Mesenchymal stem cell (in vitro differentiated cells and primary cell): ENCODE measurements around the gene JAG2.

Experiments
- DNase-seq: peaks from one replicate; pipeline ENCODE4 v3.0.0-alpha.2; 2013
- H2AFZ ChIP-seq: one replicate; pipeline ENCODE4 v1.6.1; 2013; ENCODE audit warnings: low read depth, mild to moderate bottlenecking, control low read depth, inconsistent platforms, low read length, moderate library complexity
- H2AK5ac ChIP-seq: 2 replicates; pipeline ENCODE4 v1.6.1; 2013; ENCODE audit warnings: low read length, moderate library complexity, mild to moderate bottlenecking, inconsistent platforms; ENCODE audit not compliant: severe bottlenecking
- H2BK120ac ChIP-seq: one replicate; pipeline ENCODE4 v1.6.1; 2013; ENCODE audit warnings: low read depth, mild to moderate bottlenecking, inconsistent platforms, low read length, moderate library complexity
- H2BK12ac ChIP-seq, 2 experiments: one replicate each; pipeline ENCODE4 v1.6.1; 2013; ENCODE audit warnings: inconsistent platforms in 2 of 2, low read length in 2 of 2, mild to moderate bottlenecking in 2 of 2, moderate library complexity in 2 of 2, control low read depth in 1 of 2
- H2BK15ac ChIP-seq: one replicate; pipeline ENCODE4 v1.6.1; 2013; ENCODE audit warnings: mild to moderate bottlenecking, low read depth, inconsistent platforms; ENCODE audit not compliant: poor library complexity, severe bottlenecking
- H2BK5ac ChIP-seq: 2 replicates; pipeline ENCODE4 v1.6.1; 2013; ENCODE audit warnings: low read depth, mild to moderate bottlenecking, low read length, control low read depth, inconsistent platforms; ENCODE audit not compliant: poor library complexity, severe bottlenecking
- H3K14ac ChIP-seq, 2 experiments: one replicate each; pipeline ENCODE4 v1.6.1; 2013; ENCODE audit warnings: inconsistent platforms in 2 of 2, low read length in 2 of 2, control low read depth in 1 of 2, mild to moderate bottlenecking in 1 of 2, moderate library complexity in 1 of 2
- H3K18ac ChIP-seq, 2 experiments: one replicate each; pipeline ENCODE4 v1.6.1; 2013; ENCODE audit warnings: inconsistent platforms in 2 of 2, low read length in 2 of 2, control low read depth in 1 of 2, low read depth in 1 of 2, mild to moderate bottlenecking in 1 of 2
- H3K23ac ChIP-seq, 2 experiments: one replicate each; pipeline ENCODE4 v1.6.1; 2013; ENCODE audit warnings: inconsistent platforms in 2 of 2, low read length in 2 of 2, mild to moderate bottlenecking in 2 of 2, moderate library complexity in 2 of 2, control low read depth in 1 of 2
- H3K27ac ChIP-seq: 2 replicates; pipeline ENCODE4 v1.5.1; 2013; ENCODE audit warnings: mild to moderate bottlenecking, moderate library complexity, low read length, control low read depth, inconsistent platforms; ENCODE audit not compliant: poor library complexity, severe bottlenecking
- H3K27me3 ChIP-seq, 2 experiments: 2 replicates each; pipeline versions ENCODE4 v1.6.1 to v1.7.0; 2013; ENCODE audit warnings: low read length in 2 of 2, mild to moderate bottlenecking in 2 of 2, moderate library complexity in 2 of 2, control low read depth in 1 of 2, inconsistent platforms in 1 of 2; ENCODE audit not compliant: control insufficient read depth in 1 of 2, insufficient read depth in 1 of 2
- H3K36me3 ChIP-seq, 2 experiments: 2 replicates each; pipeline versions ENCODE4 v1.6.1 to v1.7.0; 2013; ENCODE audit warnings: low read length in 2 of 2, control low read depth in 1 of 2, inconsistent platforms in 1 of 2, low read depth in 1 of 2, mild to moderate bottlenecking in 1 of 2; ENCODE audit not compliant: insufficient read depth in 2 of 2, control insufficient read depth in 1 of 2
- H3K4ac ChIP-seq, 2 experiments: one replicate each; pipeline ENCODE4 v1.6.1; 2013; ENCODE audit warnings: inconsistent platforms in 2 of 2, low read length in 2 of 2, mild to moderate bottlenecking in 2 of 2, moderate library complexity in 2 of 2, control low read depth in 1 of 2, low read depth in 1 of 2
- H3K4me1 ChIP-seq: 2 replicates; pipeline ENCODE4 v1.6.1; 2013; ENCODE audit warnings: low read depth, low read length, control low read depth; ENCODE audit not compliant: control insufficient read depth, insufficient read depth
- H3K4me2 ChIP-seq: 2 replicates; pipeline ENCODE4 v1.6.1; 2013; ENCODE audit warnings: low read length, mild to moderate bottlenecking, inconsistent platforms; ENCODE audit not compliant: poor library complexity, severe bottlenecking
- H3K4me3 ChIP-seq, 2 experiments: 2 replicates each; pipeline versions ENCODE4 v1.5.1 to v1.7.0; 2013; ENCODE audit warnings: low read length in 2 of 2, mild to moderate bottlenecking in 2 of 2, control low read depth in 1 of 2, low read depth in 1 of 2; ENCODE audit not compliant: insufficient read depth in 1 of 2
- H3K79me1 ChIP-seq: replicated peaks from 2 replicates; pipeline ENCODE4 v1.6.1; 2013; ENCODE audit warnings: mild to moderate bottlenecking, control low read depth, low read length, inconsistent platforms; ENCODE audit not compliant: poor library complexity, severe bottlenecking
- H3K9ac ChIP-seq: 2 replicates; pipeline ENCODE4 v1.7.0; 2013; ENCODE audit warnings: mild to moderate bottlenecking, low read length, moderate library complexity
- H3K9me3 ChIP-seq: 2 replicates; pipeline ENCODE4 v1.7.0; 2013; ENCODE audit warnings: mild to moderate bottlenecking, low read length; ENCODE audit not compliant: control insufficient read depth
- H4K8ac ChIP-seq: one replicate; pipeline ENCODE4 v1.6.1; 2013; ENCODE audit warnings: inconsistent platforms, mild to moderate bottlenecking, low read length, moderate library complexity
- H4K91ac ChIP-seq: one replicate; pipeline ENCODE4 v1.6.1; 2013; ENCODE audit warnings: mild to moderate bottlenecking, low read length, inconsistent platforms
- WGBS: methylation state at CpG from one replicate; pipeline ENCODE4 v1.1.7; 2013; ENCODE audit warnings: mixed read lengths; 5-methylcytosine and 5-hydroxymethylcytosine counted together

JAG2 gene

GRCh38 chr14:105144666-105145380 is 23.8 kb downstream of the JAG2 start:
- H2BK15ac ChIP-seq = no peak overlapping the region
- no peak overlapping the region for H3K9ac ChIP-seq
- H4K91ac ChIP-seq = no peak overlapping the region
- H3K36me3 ChIP-seq = peaks cover 0 to 6% of the 10 kb centered on the region in 2 experiments
- H2BK5ac ChIP-seq = no peak overlapping the region
- no peaks in the 10 kb centered on the region for H3K27me3 ChIP-seq
- 88% methylated on average over 32 of the region's 32 CpGs for WGBS
- no peak for DNase-seq
- no peak overlapping the region for H3K14ac ChIP-seq
- H3K4me1 ChIP-seq = peaks cover 6% of the 10 kb centered on the region
- no peak overlapping the region for H2AFZ ChIP-seq
- H3K23ac ChIP-seq = no peak overlapping the region
- H3K79me1 ChIP-seq = no peaks in the 10 kb centered on the region
- no peak overlapping the region for H2BK12ac ChIP-seq
- no peak overlapping the region for H2AK5ac ChIP-seq
- H2BK120ac ChIP-seq = no peak overlapping the region
- no peak overlapping the region for H3K18ac ChIP-seq
- H3K4ac ChIP-seq = no peak overlapping the region
- H4K8ac ChIP-seq = no peak overlapping the region
- peaks cover 7% of the 10 kb centered on the region for H3K9me3 ChIP-seq
- H3K4me2 ChIP-seq = no peak overlapping the region
- H3K4me3 ChIP-seq = peak overlapping the region in 1 of 2 experiments; percentile 2
- no peak overlapping the region for H3K27ac ChIP-seq

- Histone ChIP-seq H2AK5ac (no peak overlapping the region), H3K27me3 (no peaks in the 10 kb centered on the region), H3K18ac (no peak overlapping the region), H4K8ac (no peak overlapping the region), H4K91ac (no peak overlapping the region), H3K27ac (no peak overlapping the region), H3K4ac (no peak overlapping the region), H2AFZ (no peak overlapping the region), H3K4me1 (peaks cover 6% of the 10 kb centered on the region), H3K79me1 (no peaks in the 10 kb centered on the region), H2BK12ac (no peak overlapping the region), H2BK5ac (no peak overlapping the region), H3K36me3 (peaks cover 0 to 6% of the 10 kb centered on the region in 2 experiments), H3K23ac (no peak overlapping the region), H3K14ac (no peak overlapping the region), H3K4me3 (no peak overlapping the region), H3K9ac (no peak overlapping the region), H3K4me2 (no peak overlapping the region), H2BK120ac (no peak overlapping the region), H3K9me3 (peaks cover 14% of the 10 kb centered on the region), H2BK15ac (no peak overlapping the region)
- 85% methylated on average over 13 of the region's 16 CpGs for WGBS
- no peak for DNase-seq
These were observed 24.4 kb downstream of the JAG2 start for GRCh38 chr14:105144026-105144665.

- Histone ChIP-seq H3K4me1 (peaks cover 6% of the 10 kb centered on the region), H3K79me1 (no peaks in the 10 kb centered on the region), H3K4me3 (no peak overlapping the region), H3K14ac (no peak overlapping the region), H3K4me2 (no peak overlapping the region), H2AFZ (no peak overlapping the region), H2BK120ac (no peak overlapping the region), H3K18ac (no peak overlapping the region), H3K23ac (no peak overlapping the region), H2AK5ac (no peak overlapping the region), H4K91ac (no peak overlapping the region), H2BK5ac (no peak overlapping the region), H3K27me3 (no peaks in the 10 kb centered on the region), H3K4ac (no peak overlapping the region), H2BK15ac (no peak overlapping the region), H3K9me3 (peaks cover 14% of the 10 kb centered on the region), H3K27ac (no peak overlapping the region), H3K9ac (no peak overlapping the region), H2BK12ac (no peak overlapping the region), H3K36me3 (peaks cover 0 to 6% of the 10 kb centered on the region in 2 experiments), H4K8ac (no peak overlapping the region)
- 93% methylated on average over 27 of the region's 27 CpGs for WGBS
- no peak for DNase-seq
These were observed 25.0 kb downstream of the JAG2 start for GRCh38 chr14:105143451-105144025.

GRCh38 chr14:105142651-105143450 is 25.7 kb downstream of the JAG2 start:
- Histone ChIP-seq H4K8ac (no peak overlapping the region), H3K36me3 (peaks cover 0 to 6% of the 10 kb centered on the region in 2 experiments), H3K4me1 (peaks cover 6% of the 10 kb centered on the region), H4K91ac (no peak overlapping the region), H3K9me3 (peaks cover 14% of the 10 kb centered on the region), H3K4me3 (no peak overlapping the region), H3K4ac (no peak overlapping the region), H3K9ac (no peak overlapping the region), H2BK120ac (no peak overlapping the region), H2AFZ (no peak overlapping the region), H2BK5ac (no peak overlapping the region), H3K18ac (no peak overlapping the region), H3K27ac (no peak overlapping the region), H3K4me2 (no peak overlapping the region), H3K27me3 (no peaks in the 10 kb centered on the region), H3K79me1 (no peaks in the 10 kb centered on the region), H2BK15ac (no peak overlapping the region), H3K14ac (no peak overlapping the region), H2AK5ac (no peak overlapping the region), H3K23ac (no peak overlapping the region), H2BK12ac (no peak overlapping the region)
- WGBS = 96% methylated on average over 59 of the region's 60 CpGs
- no peak for DNase-seq
